ENCODE measurements around the gene SPHK1. TPM values are rescaled to one million over a fixed set of nuclear protein-coding genes. Genes with fewer than 3 reads are reported as not detected.

The SPHK1 gene
- total RNA-seq, 1 experiment from 2014 or later, result 7.8 TPM

- DNase-seq (ENCODE audit: low spot score), result no peak
Observed at GRCh38 chr17:76407509-76407908, 23.1 kb downstream of the SPHK1 start.

- DNase-seq (ENCODE audit: low spot score), result peak; percentile 45
Observed at GRCh38 chr17:76408037-76408849, 23.8 kb downstream of the SPHK1 start.

- no peak for DNase-seq (ENCODE audit: low spot score)
Observed at GRCh38 chr17:76410328-76410965, 26.0 kb downstream of the SPHK1 start.

GRCh38 chr17:76411247-76411646, 26.8 kb downstream of the SPHK1 start:
- DNase-seq (ENCODE audit: low spot score), result no peak

GRCh38 chr17:76414334-76415295, 30.2 kb downstream of the SPHK1 start:
- DNase-seq (ENCODE audit: low spot score), result no peak

- no peak for DNase-seq (ENCODE audit: low spot score)
Observed at GRCh38 chr17:76415786-76416185, 31.4 kb downstream of the SPHK1 start.

GRCh38 chr17:76416457-76416856, 32.0 kb downstream of the SPHK1 start:
- DNase-seq (ENCODE audit: low spot score), result no peak

GRCh38 chr17:76416899-76417298, 32.5 kb downstream of the SPHK1 start:
- DNase-seq (ENCODE audit: low spot score), result no peak

- no peak for DNase-seq (ENCODE audit: low spot score)
Observed at GRCh38 chr17:76417499-76418143, 33.2 kb downstream of the SPHK1 start.

GRCh38 chr17:76419576-76420260, 35.3 kb downstream of the SPHK1 start:
- DNase-seq (ENCODE audit: low spot score), result no peak

GRCh38 chr17:76420356-76421043, 36.1 kb downstream of the SPHK1 start:
- DNase-seq (ENCODE audit: low spot score), result no peak

- DNase-seq (ENCODE audit: low spot score), result no peak
Observed at GRCh38 chr17:76421044-76421407, 36.6 kb downstream of the SPHK1 start.

- no peak for DNase-seq (ENCODE audit: low spot score)
Observed at GRCh38 chr17:76422406-76422805, 38.0 kb downstream of the SPHK1 start.

- no peak for DNase-seq (ENCODE audit: low spot score)
Observed at GRCh38 chr17:76422860-76423259, 38.5 kb downstream of the SPHK1 start.

GRCh38 chr17:76426853-76427252, 42.4 kb downstream of the SPHK1 start:
- no peak for DNase-seq (ENCODE audit: low spot score)

- peak; percentile 77 for DNase-seq (ENCODE audit: low spot score)
Observed at GRCh38 chr17:76427501-76428231, 43.3 kb downstream of the SPHK1 start.

GRCh38 chr17:76428511-76428910, 44.1 kb downstream of the SPHK1 start:
- no peak for DNase-seq (ENCODE audit: low spot score)

GRCh38 chr17:76431509-76431908, 47.1 kb downstream of the SPHK1 start:
- no peak for DNase-seq (ENCODE audit: low spot score)

GRCh38 chr17:76432004-76432403, 47.6 kb downstream of the SPHK1 start:
- DNase-seq (ENCODE audit: low spot score), result no peak

Data from H4 (cell line).